ENCODE data around the gene SEMA3B.
"Not testable (repeated sequence)": the region's sequence is repeated elsewhere in the genome, so short reads cannot be mapped to it uniquely, and the experiment has no call there.

SEMA3B gene

GRCh38 chr3:50260027-50260941 is 8.7 kb upstream of the SEMA3B start:
- peak; percentile 72 for DNase-seq

GRCh38 chr3:50260942-50261441 is 8.0 kb upstream of the SEMA3B start:
- no peak for DNase-seq

- DNase-seq, result no peak
Measured at GRCh38 chr3:50261505-50261904, 7.4 kb upstream of the SEMA3B start.

- DNase-seq, result not testable (repeated sequence)
Measured at GRCh38 chr3:50262200-50262599, 6.7 kb upstream of the SEMA3B start.

DNA sequence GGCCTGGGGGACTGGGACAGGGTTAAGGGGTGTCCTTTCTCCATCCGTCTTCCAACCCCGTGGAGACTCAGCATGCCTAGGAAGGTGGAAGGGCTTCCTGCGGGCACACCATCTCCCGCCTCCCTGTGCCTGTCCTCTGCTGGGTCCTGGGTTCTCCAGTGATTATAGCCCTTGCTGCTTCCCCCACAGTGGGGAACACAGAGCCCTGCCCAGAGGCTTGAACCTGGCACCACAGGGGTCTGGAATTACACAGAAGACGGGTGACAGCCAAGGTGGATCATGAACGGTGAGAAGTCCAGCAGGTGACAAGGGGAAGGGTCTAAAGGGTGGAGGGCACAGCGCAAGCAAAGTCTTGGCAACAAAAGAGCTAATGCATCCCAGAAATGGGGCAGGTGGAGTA is 6.2 kb upstream of the SEMA3B start:
- no peak for DNase-seq

- no peak for DNase-seq
Measured at GRCh38 chr3:50263478-50264382, 5.2 kb upstream of the SEMA3B start.

GRCh38 chr3:50264383-50264963 is 4.5 kb upstream of the SEMA3B start:
- DNase-seq, result no peak

DNA sequence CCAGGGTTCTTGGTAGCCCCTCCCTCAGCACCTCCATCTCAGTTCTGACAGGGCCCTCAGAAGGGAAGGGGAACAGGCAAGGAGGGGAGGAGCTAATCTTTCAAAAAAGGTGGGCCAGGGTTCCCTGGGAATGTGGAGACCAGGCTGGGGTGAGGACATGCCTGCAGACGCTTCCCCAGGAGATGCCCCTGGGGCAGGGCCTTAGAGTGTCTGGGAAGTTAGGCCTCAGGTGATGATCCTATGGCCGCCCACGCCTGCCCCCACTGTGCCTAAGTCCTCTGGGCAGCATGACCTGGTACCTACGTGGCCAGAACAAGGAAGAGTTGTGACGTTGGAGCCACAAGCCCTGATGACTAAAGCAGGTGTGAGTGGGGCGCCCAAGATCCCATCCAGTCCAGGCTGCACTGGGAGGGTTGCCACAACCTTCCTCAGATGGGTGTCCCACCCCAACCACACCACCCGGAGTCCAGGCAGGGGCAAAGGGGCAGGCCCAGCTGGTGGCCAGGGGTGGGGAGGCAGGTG is 3.9 kb upstream of the SEMA3B start:
- no peak for DNase-seq

GRCh38 chr3:50265571-50265970 is 3.4 kb upstream of the SEMA3B start:
- no peak for DNase-seq

- DNase-seq, result no peak
Measured at GRCh38 chr3:50266017-50266416, 2.9 kb upstream of the SEMA3B start.

GRCh38 chr3:50266836-50267235 is 2.1 kb upstream of the SEMA3B start:
- DNase-seq, result no peak

DNA sequence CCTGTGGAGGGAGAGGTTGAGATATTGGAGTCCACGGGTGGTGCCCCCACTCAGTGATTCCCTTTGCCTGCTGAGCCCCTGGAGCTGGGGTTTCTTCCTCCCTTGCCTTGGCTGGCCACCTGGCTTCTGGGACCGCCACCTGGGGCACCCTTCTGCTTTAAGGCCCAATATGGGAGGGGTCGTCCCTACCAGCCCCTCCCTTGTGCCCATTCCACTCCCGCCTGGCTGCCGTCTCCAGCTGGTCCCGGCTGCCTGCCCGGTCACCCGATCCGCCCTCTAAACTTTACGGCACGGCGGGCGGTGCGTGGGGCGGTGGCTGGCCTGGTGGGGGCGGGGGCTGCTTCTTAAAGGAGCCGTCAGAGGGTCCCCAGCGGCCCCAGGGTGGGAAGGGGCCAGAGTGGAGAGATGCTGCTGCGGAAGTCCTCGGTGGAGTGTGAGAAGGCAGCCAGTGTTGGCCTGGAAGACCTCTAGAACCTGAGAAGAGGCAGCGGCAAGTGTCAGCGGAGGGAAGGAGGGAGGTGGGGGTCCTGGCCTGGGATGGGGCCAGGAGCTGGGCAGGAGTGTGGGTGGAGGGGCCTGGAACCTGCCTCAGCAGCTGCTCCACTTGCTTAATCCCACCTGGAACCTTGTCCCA is 1.6 kb upstream of the SEMA3B start:
- no peak for DNase-seq

- DNase-seq, result no peak
Measured at GRCh38 chr3:50268276-50268675, 671 bp upstream of the SEMA3B start.

DNA sequence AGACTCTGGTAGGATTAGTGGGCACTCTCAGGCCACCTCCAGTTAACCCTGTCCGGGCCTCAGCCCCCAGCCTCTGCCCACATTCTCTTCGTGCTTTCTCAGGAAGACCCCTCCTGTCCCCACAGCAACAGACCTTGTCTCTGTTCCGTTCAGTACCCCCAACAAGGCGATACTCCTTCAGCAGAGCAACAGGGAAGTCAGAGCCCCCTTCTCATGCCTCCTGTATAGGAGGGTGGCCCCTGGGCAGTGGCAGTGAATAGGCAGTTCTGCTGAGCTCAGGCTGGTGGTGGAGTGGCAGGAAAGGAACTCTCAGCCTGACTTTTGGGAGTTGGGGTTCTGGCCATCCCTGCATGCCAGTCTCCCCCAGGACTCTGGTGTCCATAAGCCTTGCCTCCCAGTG is 513 bp downstream of the SEMA3B start:
- no peak for DNase-seq

- DNase-seq, result no peak
Measured at GRCh38 chr3:50269977-50270413, 1.0 kb downstream of the SEMA3B start.

- DNase-seq, result no peak
Measured at GRCh38 chr3:50270422-50271224, 1.7 kb downstream of the SEMA3B start.

DNA sequence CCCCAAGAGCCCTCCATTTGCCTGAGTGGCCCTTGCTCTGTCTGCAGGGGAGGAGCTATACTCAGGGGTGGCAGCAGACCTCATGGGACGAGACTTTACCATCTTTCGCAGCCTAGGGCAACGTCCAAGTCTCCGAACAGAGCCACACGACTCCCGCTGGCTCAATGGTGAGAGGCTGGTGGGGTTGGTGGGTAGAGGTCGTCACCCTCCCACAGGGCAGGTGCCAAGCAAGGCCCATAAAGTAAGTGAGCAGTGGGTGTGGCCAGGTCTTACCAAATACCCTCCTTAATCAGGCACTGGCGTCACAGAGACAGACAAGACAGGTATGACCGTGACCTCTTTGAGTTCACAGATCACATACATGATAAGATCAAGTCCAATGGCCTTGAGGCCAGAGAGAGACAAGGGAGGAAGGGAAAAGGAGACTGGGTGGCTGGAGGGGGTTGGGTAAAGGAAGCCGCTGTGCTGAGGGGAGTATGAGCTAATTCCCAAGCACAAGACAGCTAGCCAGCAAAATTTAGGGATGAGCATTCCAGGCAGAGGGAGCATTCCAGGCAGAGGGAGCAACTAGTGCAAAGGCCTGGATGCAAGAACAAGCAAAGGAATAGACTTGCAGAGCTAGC is 2.5 kb downstream of the SEMA3B start:
- DNase-seq, result no peak

DNA sequence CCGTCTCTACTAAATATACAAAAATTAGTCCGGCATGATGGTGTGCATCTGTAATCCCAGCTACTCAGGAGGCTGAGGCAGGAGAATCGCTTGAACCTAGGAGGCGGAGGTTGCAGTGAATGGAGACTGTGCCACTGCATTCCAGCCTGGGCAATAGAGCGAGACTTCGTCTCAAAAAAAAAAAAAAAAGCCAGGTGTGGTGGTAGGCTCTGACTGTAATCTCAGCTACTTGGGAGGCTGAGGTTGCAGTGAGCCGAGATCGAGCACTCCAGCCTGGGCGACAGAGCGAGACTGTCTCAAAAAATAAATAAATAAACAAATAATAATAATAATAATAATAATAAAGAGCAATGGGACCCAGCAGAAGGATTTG is 3.6 kb downstream of the SEMA3B start:
- not testable (repeated sequence) for DNase-seq

DNA sequence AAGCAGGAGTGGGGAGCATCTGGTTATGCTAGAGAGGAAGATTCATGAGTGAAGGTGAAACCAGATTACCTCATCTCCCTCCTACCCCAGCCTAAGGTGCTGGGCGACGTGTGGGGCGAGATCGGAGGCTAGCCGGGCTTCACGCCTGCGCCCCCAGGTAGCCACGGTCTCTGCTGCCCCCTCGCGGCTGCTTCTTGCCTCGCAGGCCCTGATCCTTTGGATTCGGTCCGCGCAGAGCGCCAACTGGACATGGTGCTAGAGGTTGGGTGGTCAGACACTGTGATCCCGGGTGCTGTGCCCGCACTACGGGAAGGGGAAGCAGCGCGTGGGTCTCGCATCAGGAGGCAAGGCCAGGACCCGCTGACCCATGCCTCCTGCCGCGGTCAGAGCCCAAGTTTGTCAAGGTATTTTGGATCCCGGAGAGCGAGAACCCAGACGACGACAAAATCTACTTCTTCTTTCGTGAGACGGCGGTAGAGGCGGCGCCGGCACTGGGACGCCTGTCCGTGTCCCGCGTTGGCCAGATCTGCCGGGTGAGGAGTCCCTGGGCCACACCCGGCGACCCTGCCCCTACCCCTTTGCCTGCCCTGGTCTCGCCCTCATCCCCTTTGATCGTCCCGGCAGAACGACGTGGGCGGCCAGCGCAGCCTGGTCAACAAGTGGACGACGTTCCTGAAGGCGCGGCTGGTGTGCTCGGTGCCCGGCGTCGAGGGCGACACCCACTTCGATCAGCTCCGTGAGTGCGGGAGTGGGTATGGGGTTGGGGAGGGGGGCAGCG is 4.2 kb downstream of the SEMA3B start:
- DNase-seq, result peak; percentile 66

GRCh38 chr3:50273689-50274065 is 4.7 kb downstream of the SEMA3B start:
- DNase-seq, result no peak
